ENCODE results near the gene CELF1.
A peak's percentile ranks its signal among the peaks of the same experiment; 100 is the strongest.
"Not testable (repeated sequence)": the region's sequence is repeated elsewhere in the genome, so short reads cannot be mapped to it uniquely, and the experiment has no call there.

CELF1 gene

GRCh38 chr11:47539681-47540039 lies 13.3 kb downstream of the CELF1 start:
- Mint-ChIP-seq H3K4me3 (no peak overlapping the region), H3K4me1 (peaks cover 26 to 71% of the 10 kb centered on the region in 2 donors), H3K9me3 (no peaks in the 10 kb centered on the region), H3K36me3 (peaks cover 13 to 19% of the 10 kb centered on the region in 2 donors), H3K27me3 (no peaks in the 10 kb centered on the region), H3K27ac (peak overlapping the region; percentile 71)
- no peak for ATAC-seq (replicated peaks)
- DNase-seq: no peak

- ATAC-seq (replicated peaks): peak in 1 of 2 donors; percentile 25
- DNase-seq: no peak
- H3K36me3 Mint-ChIP-seq: peaks cover 13 to 19% of the 10 kb centered on the region in 2 donors
- H3K4me3 Mint-ChIP-seq: no peak overlapping the region
- H3K27me3 Mint-ChIP-seq: no peaks in the 10 kb centered on the region
- peaks cover 21 to 71% of the 10 kb centered on the region in 2 donors for H3K4me1 Mint-ChIP-seq
- H3K27ac Mint-ChIP-seq: no peak overlapping the region
- no peaks in the 10 kb centered on the region for H3K9me3 Mint-ChIP-seq
Measured at GRCh38 chr11:47538741-47539565, 14.0 kb downstream of the CELF1 start.

GRCh38 chr11:47536915-47537314 lies 16.0 kb downstream of the CELF1 start:
- no peak for DNase-seq
- H3K4me3 Mint-ChIP-seq: no peak overlapping the region
- H3K9me3 Mint-ChIP-seq: no peaks in the 10 kb centered on the region
- peaks cover 25 to 61% of the 10 kb centered on the region in 2 donors for H3K4me1 Mint-ChIP-seq
- no peak for ATAC-seq (replicated peaks)
- no peak overlapping the region for H3K27ac Mint-ChIP-seq
- H3K27me3 Mint-ChIP-seq: no peaks in the 10 kb centered on the region
- H3K36me3 Mint-ChIP-seq: peaks cover 13 to 19% of the 10 kb centered on the region in 2 donors

- DNase-seq: no peak
- H3K4me3 Mint-ChIP-seq: no peak overlapping the region
- H3K36me3 Mint-ChIP-seq: peaks cover 14 to 16% of the 10 kb centered on the region in 2 donors
- H3K9me3 Mint-ChIP-seq: no peaks in the 10 kb centered on the region
- H3K27me3 Mint-ChIP-seq: no peaks in the 10 kb centered on the region
- peaks cover 17 to 59% of the 10 kb centered on the region in 2 donors for H3K4me1 Mint-ChIP-seq
- no peak for ATAC-seq (replicated peaks)
- H3K27ac Mint-ChIP-seq: no peak overlapping the region
Measured at GRCh38 chr11:47534704-47535251, 18.2 kb downstream of the CELF1 start.

GRCh38 chr11:47533690-47534151 lies 19.2 kb downstream of the CELF1 start:
- H3K9me3 Mint-ChIP-seq: no peaks in the 10 kb centered on the region
- peaks cover 12 to 15% of the 10 kb centered on the region in 2 donors for H3K36me3 Mint-ChIP-seq
- H3K27ac Mint-ChIP-seq: peak overlapping the region; percentile 37
- DNase-seq (no peak), ATAC-seq (replicated peaks) (peak; percentile 65 to 81)
- peak overlapping the region in 1 of 2 donors; percentile 14 for H3K4me3 Mint-ChIP-seq
- peaks cover 17 to 53% of the 10 kb centered on the region in 2 donors for H3K4me1 Mint-ChIP-seq
- no peaks in the 10 kb centered on the region for H3K27me3 Mint-ChIP-seq

- Mint-ChIP-seq H3K4me1 (peaks cover 14 to 53% of the 10 kb centered on the region in 2 donors), H3K27ac (peak overlapping the region; percentile 62), H3K36me3 (peaks cover 13 to 16% of the 10 kb centered on the region in 2 donors), H3K9me3 (no peaks in the 10 kb centered on the region), H3K27me3 (no peaks in the 10 kb centered on the region), H3K4me3 (no peak overlapping the region)
- ATAC-seq (replicated peaks): no peak
- no peak for DNase-seq
Measured at GRCh38 chr11:47532597-47533213, 20.2 kb downstream of the CELF1 start.

- ATAC-seq (replicated peaks) (no peak), DNase-seq (no peak)
- Mint-ChIP-seq H3K27ac (no peak overlapping the region), H3K9me3 (no peaks in the 10 kb centered on the region), H3K4me3 (no peak overlapping the region), H3K36me3 (peaks cover 13 to 16% of the 10 kb centered on the region in 2 donors), H3K27me3 (no peaks in the 10 kb centered on the region), H3K4me1 (peaks cover 14 to 64% of the 10 kb centered on the region in 2 donors)
Measured at GRCh38 chr11:47531666-47532065, 21.3 kb downstream of the CELF1 start.

GRCh38 chr11:47530721-47531120 lies 22.2 kb downstream of the CELF1 start:
- Mint-ChIP-seq H3K36me3 (peaks cover 17 to 20% of the 10 kb centered on the region in 2 donors), H3K4me1 (peaks cover 19 to 73% of the 10 kb centered on the region in 2 donors)
- ATAC-seq (replicated peaks); H3K4me3 Mint-ChIP-seq; H3K27me3 Mint-ChIP-seq; H3K27ac Mint-ChIP-seq; H3K9me3 Mint-ChIP-seq; DNase-seq: not testable (repeated sequence)

- Mint-ChIP-seq H3K36me3 (peaks cover 17 to 25% of the 10 kb centered on the region in 2 donors), H3K27ac (no peak overlapping the region), H3K9me3 (no peaks in the 10 kb centered on the region), H3K27me3 (no peaks in the 10 kb centered on the region), H3K4me3 (no peak overlapping the region), H3K4me1 (peaks cover 24 to 74% of the 10 kb centered on the region in 2 donors)
- ATAC-seq (replicated peaks) (no peak), DNase-seq (no peak)
Measured at GRCh38 chr11:47529951-47530350, 23.0 kb downstream of the CELF1 start.

GRCh38 chr11:47527186-47527585 lies 25.7 kb downstream of the CELF1 start:
- Mint-ChIP-seq H3K9me3 (no peaks in the 10 kb centered on the region), H3K36me3 (peaks cover 16 to 25% of the 10 kb centered on the region in 2 donors)
- no peak for ATAC-seq (replicated peaks)

GRCh38 chr11:47526032-47526431 lies 26.9 kb downstream of the CELF1 start:
- H3K9me3 Mint-ChIP-seq; DNase-seq; ATAC-seq (replicated peaks); H3K27me3 Mint-ChIP-seq; H3K4me3 Mint-ChIP-seq: not testable (repeated sequence)
- peaks cover 16 to 25% of the 10 kb centered on the region in 2 donors for H3K36me3 Mint-ChIP-seq
- peak overlapping the region; percentile 88 for H3K27ac Mint-ChIP-seq
- H3K4me1 Mint-ChIP-seq: peaks cover 42 to 71% of the 10 kb centered on the region in 2 donors

More at GRCh38 chr11:47527186-47527585, 25.7 kb downstream of the CELF1 start:
- DNase-seq: no peak
- Mint-ChIP-seq H3K4me3 (no peak overlapping the region), H3K4me1 (peaks cover 37 to 76% of the 10 kb centered on the region in 2 donors), H3K27me3 (no peaks in the 10 kb centered on the region), H3K27ac (peak overlapping the region; percentile 47)

GRCh38 chr11:47524291-47524874 lies 28.5 kb downstream of the CELF1 start:
- Mint-ChIP-seq H3K4me3 (peak overlapping the region; percentile 6 to 7), H3K36me3 (peaks cover 18 to 23% of the 10 kb centered on the region in 2 donors), H3K4me1 (peaks cover 37 to 71% of the 10 kb centered on the region in 2 donors), H3K27ac (peak overlapping the region; percentile 49), H3K27me3 (no peaks in the 10 kb centered on the region), H3K9me3 (no peaks in the 10 kb centered on the region)
- DNase-seq: no peak
- peak; percentile 31 to 56 for ATAC-seq (replicated peaks)

GRCh38 chr11:47523490-47524225 lies 29.3 kb downstream of the CELF1 start:
- H3K4me3 Mint-ChIP-seq: peak overlapping the region; percentile 31 to 51
- DNase-seq (no peak), ATAC-seq (replicated peaks) (peak; percentile 84 to 86)
- no peaks in the 10 kb centered on the region for H3K27me3 Mint-ChIP-seq
- no peaks in the 10 kb centered on the region for H3K9me3 Mint-ChIP-seq
- peak overlapping the region; percentile 49 for H3K27ac Mint-ChIP-seq
- H3K4me1 Mint-ChIP-seq: peaks cover 39 to 73% of the 10 kb centered on the region in 2 donors
- H3K36me3 Mint-ChIP-seq: peaks cover 19 to 21% of the 10 kb centered on the region in 2 donors

Measured in stimulated activated naive B cell treated with anti-CD40 and anti-IgM and Interleukin-4, amounts not matched to agents 10 μg/mL and 1 μg/mL and 100 μg/mL, for 72 hours (primary cell).